BE2C (cell line): ENCODE measurements around the gene DNAJC25. TPM values are rescaled to one million over a fixed set of nuclear protein-coding genes. Genes with fewer than 3 reads are reported as not detected.
A peak's percentile ranks its signal among the peaks of the same experiment; 100 is the strongest.

Experiments
- DNase-seq: peaks from one replicate; pipeline ENCODE4 v3.0.0-alpha.2; 2020
- H3K27me3 ChIP-seq: fragments of 250-450 bp; sonication (Bioruptor Pico); 2 replicates; pipeline ENCODE4 v1.5.1; 2020; ENCODE audit warnings: mild to moderate bottlenecking
- H3K36me3 ChIP-seq: fragments of 250-450 bp; sonication (Bioruptor Pico); 2 replicates; pipeline ENCODE4 v1.5.1; 2020; ENCODE audit warnings: mild to moderate bottlenecking
- H3K4me1 ChIP-seq: fragments of 250-450 bp; sonication (Bioruptor Pico); 2 replicates; pipeline ENCODE4 v1.5.1; 2020
- H3K4me3 ChIP-seq: 2 replicates; pipeline ENCODE4 v1.5.1; 2011; ENCODE audit warnings: low read depth, low read length
- H3K9me3 ChIP-seq: fragments of 250-450 bp; sonication (Bioruptor Pico); 2 replicates; pipeline ENCODE4 v1.5.1; 2020
- polyA plus RNA-seq: library from polyadenylated mRNA; unstranded; fragments of >200 nt; gene quantifications from one replicate; pipeline ENCODE4 v1.2.1, GENCODE V29; 2012; ENCODE audit warnings: low read depth, missing spikeins; ENCODE audit not compliant: insufficient read length, insufficient read depth
- TF ChIP-seq, protein P1 (sequence below): IDR thresholded peaks from 2 replicates; pipeline ENCODE4 v1.5.1; 2012; ENCODE audit warnings: mild to moderate bottlenecking, low read depth, low read length

DNAJC25 gene
- polyA plus RNA-seq, result 16.8 TPM

DNA sequence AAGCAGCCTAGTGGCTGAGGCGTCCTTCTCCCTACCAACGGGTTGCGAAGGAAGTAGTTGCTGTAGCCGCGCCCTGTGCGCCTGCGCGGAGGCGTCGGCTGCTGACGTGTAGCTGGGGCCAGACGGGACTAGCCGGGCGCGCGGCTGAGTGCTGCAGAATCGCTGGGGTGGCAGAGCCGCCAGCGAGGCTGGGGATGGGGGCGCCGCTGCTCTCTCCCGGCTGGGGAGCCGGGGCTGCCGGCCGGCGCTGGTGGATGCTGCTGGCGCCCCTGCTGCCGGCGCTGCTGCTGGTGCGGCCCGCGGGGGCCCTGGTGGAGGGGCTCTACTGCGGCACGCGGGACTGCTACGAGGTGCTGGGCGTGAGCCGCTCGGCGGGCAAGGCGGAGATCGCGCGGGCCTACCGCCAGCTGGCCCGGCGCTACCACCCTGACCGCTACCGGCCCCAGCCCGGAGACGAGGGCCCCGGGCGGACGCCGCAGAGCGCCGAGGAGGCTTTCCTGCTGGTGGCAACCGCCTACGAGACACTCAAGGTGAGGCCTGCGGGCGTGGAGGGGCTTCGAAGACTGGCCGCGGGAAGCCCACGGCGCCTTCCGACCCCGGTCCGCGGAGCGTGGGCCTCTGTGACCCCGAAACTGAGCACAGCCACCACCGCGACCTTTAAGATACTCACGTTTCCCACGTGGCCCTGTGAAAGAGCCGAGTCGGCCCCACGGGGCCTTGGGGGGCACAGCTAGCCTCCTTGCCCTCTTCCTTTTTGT is at the start of gene DNAJC25:
Gene DNAJC25, plus strand, starts transcription at position 121 of the 758 bp plus-strand sequence. Its CDS starts 74 bp downstream, at position 195.
- no peaks in the 10 kb centered on the region for H3K9me3 ChIP-seq
- H3K4me1 ChIP-seq, result no peaks in the 10 kb centered on the region
- TF ChIP-seq, protein P1, sequence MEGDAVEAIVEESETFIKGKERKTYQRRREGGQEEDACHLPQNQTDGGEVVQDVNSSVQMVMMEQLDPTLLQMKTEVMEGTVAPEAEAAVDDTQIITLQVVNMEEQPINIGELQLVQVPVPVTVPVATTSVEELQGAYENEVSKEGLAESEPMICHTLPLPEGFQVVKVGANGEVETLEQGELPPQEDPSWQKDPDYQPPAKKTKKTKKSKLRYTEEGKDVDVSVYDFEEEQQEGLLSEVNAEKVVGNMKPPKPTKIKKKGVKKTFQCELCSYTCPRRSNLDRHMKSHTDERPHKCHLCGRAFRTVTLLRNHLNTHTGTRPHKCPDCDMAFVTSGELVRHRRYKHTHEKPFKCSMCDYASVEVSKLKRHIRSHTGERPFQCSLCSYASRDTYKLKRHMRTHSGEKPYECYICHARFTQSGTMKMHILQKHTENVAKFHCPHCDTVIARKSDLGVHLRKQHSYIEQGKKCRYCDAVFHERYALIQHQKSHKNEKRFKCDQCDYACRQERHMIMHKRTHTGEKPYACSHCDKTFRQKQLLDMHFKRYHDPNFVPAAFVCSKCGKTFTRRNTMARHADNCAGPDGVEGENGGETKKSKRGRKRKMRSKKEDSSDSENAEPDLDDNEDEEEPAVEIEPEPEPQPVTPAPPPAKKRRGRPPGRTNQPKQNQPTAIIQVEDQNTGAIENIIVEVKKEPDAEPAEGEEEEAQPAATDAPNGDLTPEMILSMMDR, result no peak
- H3K4me3 ChIP-seq, result peak within 1 kb of the TSS; percentile 69
- no peaks in the 10 kb centered on the region for H3K36me3 ChIP-seq
- peak; percentile 98 for DNase-seq
- no peaks in the 10 kb centered on the region for H3K27me3 ChIP-seq

DNA sequence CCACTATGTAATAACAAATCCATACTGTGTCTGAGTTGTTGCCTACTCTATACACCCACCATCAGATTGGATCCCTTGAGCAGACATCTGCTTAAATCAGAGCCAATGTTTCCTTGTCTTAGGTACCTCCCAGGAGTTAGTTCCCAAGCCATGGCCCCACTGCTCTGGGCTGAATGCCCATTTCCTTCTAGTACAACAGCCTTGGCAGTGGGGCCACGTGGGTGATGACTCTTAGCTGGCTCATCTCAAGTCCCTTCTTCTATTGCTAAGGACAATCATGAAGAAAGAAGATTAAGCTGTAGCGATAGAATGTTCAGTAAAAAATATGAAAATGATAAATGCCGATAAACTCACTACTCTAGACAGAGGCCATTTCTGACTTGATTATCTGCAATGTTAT is 48.2 kb upstream of the DNAJC25 start:
- TF ChIP-seq, protein P1, result no peak
- DNase-seq, result no peak
- no peaks in the 10 kb centered on the region for H3K36me3 ChIP-seq

GRCh38 chr9:111586378-111586777 is 44.8 kb upstream of the DNAJC25 start:
- Histone ChIP-seq H3K4me3 (no peak overlapping the region), H3K9me3 (no peaks in the 10 kb centered on the region), H3K27me3 (no peaks in the 10 kb centered on the region), H3K4me1 (no peaks in the 10 kb centered on the region), H3K36me3 (no peaks in the 10 kb centered on the region)
- TF ChIP-seq, protein P1, result no peak
- DNase-seq, result no peak

More for the DNA sequence above, 48.2 kb upstream of the DNAJC25 start:
- no peak overlapping the region for H3K4me3 ChIP-seq
- H3K9me3 ChIP-seq, result no peaks in the 10 kb centered on the region
- no peaks in the 10 kb centered on the region for H3K27me3 ChIP-seq
- H3K4me1 ChIP-seq, result no peaks in the 10 kb centered on the region

GRCh38 chr9:111588846-111589245 is 42.3 kb upstream of the DNAJC25 start:
- no peaks in the 10 kb centered on the region for H3K9me3 ChIP-seq
- no peaks in the 10 kb centered on the region for H3K27me3 ChIP-seq
- H3K4me1 ChIP-seq, result no peaks in the 10 kb centered on the region
- DNase-seq, result no peak
- TF ChIP-seq, protein P1, result no peak
- H3K36me3 ChIP-seq, result no peaks in the 10 kb centered on the region
- H3K4me3 ChIP-seq, result no peak overlapping the region

DNA sequence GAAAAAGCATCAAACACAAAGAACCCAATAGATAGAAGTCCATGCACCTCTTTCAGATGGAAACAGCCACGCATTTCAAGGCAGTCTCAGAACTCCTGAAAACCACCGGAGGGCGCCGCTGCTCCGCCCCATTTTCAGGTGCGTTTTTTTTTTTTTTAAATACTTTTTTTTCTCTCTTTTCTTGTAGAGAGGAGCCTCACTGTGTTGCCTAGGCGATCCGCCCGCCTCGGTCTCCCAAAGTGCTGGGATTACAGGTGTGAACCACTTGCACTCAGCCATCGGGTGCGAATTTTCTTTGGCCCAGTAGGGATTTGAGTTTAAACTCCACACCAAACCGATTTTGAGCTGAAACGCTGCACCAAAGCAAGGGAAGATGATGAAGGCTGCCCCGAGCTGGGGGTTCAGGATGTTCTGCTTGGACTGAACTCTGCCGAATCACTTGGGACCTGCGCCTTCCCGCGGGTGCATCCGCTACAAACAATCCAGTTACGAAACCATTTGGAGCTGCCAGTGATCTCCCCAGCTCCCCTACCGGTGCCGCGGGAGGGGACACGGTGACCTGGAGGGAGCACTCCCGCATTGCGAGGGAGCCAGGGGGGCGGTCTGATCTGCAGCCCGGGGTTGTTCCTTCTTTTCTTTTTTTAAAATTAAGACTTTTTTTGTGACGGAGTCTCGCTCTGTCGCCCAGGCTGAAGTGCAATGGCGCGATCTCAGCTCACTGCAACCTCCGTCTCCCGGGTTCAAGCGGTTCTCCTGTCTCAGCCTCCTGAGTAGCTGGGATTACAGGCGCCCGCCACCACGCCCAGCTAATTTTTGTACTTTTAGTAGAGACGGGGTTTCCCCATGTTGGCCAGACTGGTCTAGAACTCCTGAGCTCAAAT is 33.0 kb upstream of the DNAJC25 start:
- TF ChIP-seq, protein P1, result peak; percentile 79
- peaks cover 3% of the 10 kb centered on the region; the same call in 1 of the 2 replicates for H3K4me1 ChIP-seq
- peak; percentile 53 for DNase-seq
- H3K9me3 ChIP-seq, result no peaks in the 10 kb centered on the region
- H3K27me3 ChIP-seq, result peaks cover 11% of the 10 kb centered on the region
- peak overlapping the region; percentile 74 for H3K4me3 ChIP-seq
- no peaks in the 10 kb centered on the region for H3K36me3 ChIP-seq
